Measurements from ENCODE around the gene KCNF1.

GRCh38 chr2:10923008-10923375 is 11.3 kb downstream of the KCNF1 start:
- TF ChIP-seq CTCF (conservative IDR thresholded peaks at IDR 0.05; ENCODE audit: low read depth, low read length) (no peak), EZH2 (IDR thresholded peaks at IDR 0.05; ENCODE audit: low read length, unreplicated experiment) (no peak), EZH2phosphoT487 (IDR thresholded peaks at IDR 0.05; ENCODE audit: borderline replicate concordance, low read length) (no peak)
